ENCODE data around the gene DNAJB8.

- no peak for TF ChIP-seq CTCF (IDR thresholded peaks at IDR 0.05; ENCODE audit: low read depth, low read length, poor library complexity, severe bottlenecking)
- TF ChIP-seq EZH2phosphoT487 (IDR thresholded peaks at IDR 0.05; ENCODE audit: borderline replicate concordance, low read length): no peak
Measured at GRCh38 chr3:128504533-128504915, 37.8 kb upstream of the DNAJB8 start.
